PC-3 (cell line): ENCODE data around the gene SFXN2. TPM values are rescaled to one million over a fixed set of nuclear protein-coding genes. Genes with fewer than 3 reads are reported as not detected.

ENCODE experiments used
- ATAC-seq: fragments of 200-7000 bp; cut with Tn5 transposase; 2 replicates; pipeline ENCODE4 v1.9.1; 2020; ENCODE audit warnings: mild to moderate bottlenecking, moderate library complexity
- BruUV-seq: library from RNA; stranded (reverse); fragments of 400-500 nt; replicated peaks from 2 replicates; lab custom pipeline; 2021; lab: Mats Ljungman, UMichigan
- CTCF ChIA-PET: fragments of 300-600 bp; sonication (Branson Sonifier 250); formaldehyde crosslinking; loops from one replicate; lab custom pipeline; 2022; ENCODE audit warnings: antibody characterized with exemption; lab: Charles Lee
- POLR2A ChIA-PET: fragments of 300-600 bp; sonication (Branson Sonifier 250); formaldehyde crosslinking; loops from one replicate; lab custom pipeline; 2022; ENCODE audit warnings: antibody characterized with exemption; ENCODE audit not compliant: unreplicated experiment; lab: Charles Lee
- DNase-seq: peaks from one replicate; pipeline ENCODE4 v3.0.0-alpha.2; 2015
- H2AFZ ChIP-seq: fragments of 300-600 bp; sonication (generic); 2 replicates; pipeline ENCODE4 v1.6.0; 2016; ENCODE audit warnings: antibody characterized with exemption, low read length
- H3F3A ChIP-seq: fragments of 300-600 bp; sonication (generic); one replicate; pipeline ENCODE4 v1.6.0; 2017; ENCODE audit warnings: antibody characterized with exemption, low read length, control low read depth, mild to moderate bottlenecking; ENCODE audit not compliant: unreplicated experiment
- H3K27ac ChIP-seq: fragments of 300-600 bp; sonication (generic); 2 replicates; pipeline ENCODE4 v1.5.1; 2016; ENCODE audit warnings: mild to moderate bottlenecking, low read length
- H3K27me3 ChIP-seq: fragments of 300-600 bp; sonication (generic); 2 replicates; pipeline ENCODE4 v1.6.1; 2016; ENCODE audit warnings: low read length, mixed read lengths
- H3K36me3 ChIP-seq: fragments of 300-600 bp; sonication (generic); 2 replicates; pipeline ENCODE4 v1.6.1; 2016; ENCODE audit warnings: low read depth, mixed run types, low read length, mixed read lengths
- H3K4me1 ChIP-seq: fragments of 300-600 bp; sonication (generic); 2 replicates; pipeline ENCODE4 v1.5.1; 2016; ENCODE audit warnings: low read length; ENCODE audit not compliant: insufficient read depth
- H3K4me2 ChIP-seq: fragments of 300-600 bp; sonication (generic); 2 replicates; pipeline ENCODE4 v1.6.0; 2016; ENCODE audit warnings: low read length
- H3K4me3 ChIP-seq: fragments of 300-600 bp; sonication (generic); 2 replicates; pipeline ENCODE4 v1.5.1; 2016; ENCODE audit warnings: mild to moderate bottlenecking, low read length, mixed read lengths
- H3K79me2 ChIP-seq: fragments of 300-600 bp; sonication (generic); 2 replicates; pipeline ENCODE4 v1.6.1; 2017; ENCODE audit warnings: low read length, mixed read lengths
- H3K9ac ChIP-seq: fragments of 300-600 bp; sonication (generic); 2 replicates; pipeline ENCODE4 v1.6.0; 2016; ENCODE audit warnings: mild to moderate bottlenecking, low read length
- H3K9me2 ChIP-seq: fragments of 300-600 bp; sonication (generic); replicated peaks from 2 replicates; pipeline ENCODE4 v1.6.1; 2016; ENCODE audit warnings: mixed run types, low read length, mixed read lengths
- H3K9me3 ChIP-seq: fragments of 300-600 bp; sonication (generic); 2 replicates; pipeline ENCODE4 v1.6.1; 2016; ENCODE audit warnings: low read length, mixed read lengths
- H4K20me1 ChIP-seq: fragments of 300-600 bp; sonication (generic); 2 replicates; pipeline ENCODE4 v1.6.1; 2016; ENCODE audit warnings: low read length, mixed read lengths
- EZH2 ChIP-seq: fragments of 300-600 bp; sonication (generic); IDR thresholded peaks from one replicate; pipeline ENCODE4 v1.6.1; 2017; ENCODE audit warnings: antibody characterized with exemption, mild to moderate bottlenecking, low read length; ENCODE audit not compliant: unreplicated experiment
- EZH2phosphoT487 ChIP-seq: fragments of 300-600 bp; sonication (generic); IDR thresholded peaks from 2 replicates; pipeline ENCODE4 v1.6.1; 2018; ENCODE audit warnings: mild to moderate bottlenecking, antibody characterized with exemption, low read length, borderline replicate concordance
- intact Hi-C: fragments of 100-400 bp; cut with micrococcal nuclease; formaldehyde crosslinking; loops from 2 replicates; pipeline ENCODE4 v1.9.0; 2023
- total RNA-seq: library from RNA; depleted of rRNA; stranded (reverse); fragments of >200 nt; gene quantifications from 2 replicates; pipeline ENCODE4 v1.2.3, GENCODE V29; 2014
- TF ChIP-seq, protein P1 (sequence below): fragments of 300-600 bp; sonication (generic); conservative IDR thresholded peaks from 2 replicates; pipeline ENCODE4 v1.5.1; 2017; ENCODE audit warnings: antibody characterized with exemption, low read depth, mild to moderate bottlenecking, low read length

The SFXN2 gene
- total RNA-seq, 1 experiment from 2014 or later, result 10.3 TPM

DNA sequence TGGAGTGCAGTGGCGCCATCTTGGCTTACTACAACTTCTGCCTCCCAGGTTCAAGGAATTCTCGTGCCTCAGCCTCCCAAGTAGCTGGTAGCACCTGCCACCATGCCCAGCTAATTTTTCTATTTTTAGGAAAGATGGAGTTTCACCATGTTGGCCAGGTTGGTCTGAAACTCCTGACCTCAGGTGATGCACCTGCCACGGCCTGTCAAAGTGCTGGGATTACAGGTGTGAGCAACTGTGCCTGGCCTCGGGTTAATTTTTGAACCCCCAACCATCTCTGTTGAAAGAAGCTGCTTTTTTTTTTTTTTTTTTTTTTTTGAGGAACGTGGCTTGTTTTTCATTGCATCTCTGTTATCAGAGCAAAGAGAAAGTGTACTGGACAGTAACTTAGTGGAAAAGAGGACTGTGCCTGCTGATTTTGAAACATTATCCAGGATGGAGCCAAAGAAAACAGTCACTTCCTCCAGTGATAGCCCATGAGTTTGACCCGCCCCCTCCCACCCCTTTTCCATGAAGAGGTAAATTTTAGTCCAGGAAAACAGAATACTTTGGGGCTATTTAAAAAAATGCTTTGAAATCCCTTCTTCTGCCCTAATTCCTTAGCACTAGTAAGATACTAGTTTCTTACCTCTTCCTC, 67.6 kb downstream of the SFXN2 start:
- ChIA-PET POLR2A (no interaction called here), CTCF (no interaction called here)
- Histone ChIP-seq H3K9me3 (no peaks in the 10 kb centered on the region), H3K9ac (no peak overlapping the region), H3K4me1 (peaks cover 17% of the 10 kb centered on the region; the same call in 1 of the 2 replicates), H3K27me3 (no peaks in the 10 kb centered on the region), H3K27ac (no peak overlapping the region), H4K20me1 (no peaks in the 10 kb centered on the region), H2AFZ (no peak overlapping the region), H3K9me2 (no peaks in the 10 kb centered on the region), H3K4me2 (no peak overlapping the region), H3F3A (no peaks in the 10 kb centered on the region), H3K4me3 (no peak overlapping the region), H3K36me3 (no peaks in the 10 kb centered on the region), H3K79me2 (no peaks in the 10 kb centered on the region; the same call in 1 of the 2 replicates)
- BruUV-seq, result no TSS peak
- TF ChIP-seq, protein P1, sequence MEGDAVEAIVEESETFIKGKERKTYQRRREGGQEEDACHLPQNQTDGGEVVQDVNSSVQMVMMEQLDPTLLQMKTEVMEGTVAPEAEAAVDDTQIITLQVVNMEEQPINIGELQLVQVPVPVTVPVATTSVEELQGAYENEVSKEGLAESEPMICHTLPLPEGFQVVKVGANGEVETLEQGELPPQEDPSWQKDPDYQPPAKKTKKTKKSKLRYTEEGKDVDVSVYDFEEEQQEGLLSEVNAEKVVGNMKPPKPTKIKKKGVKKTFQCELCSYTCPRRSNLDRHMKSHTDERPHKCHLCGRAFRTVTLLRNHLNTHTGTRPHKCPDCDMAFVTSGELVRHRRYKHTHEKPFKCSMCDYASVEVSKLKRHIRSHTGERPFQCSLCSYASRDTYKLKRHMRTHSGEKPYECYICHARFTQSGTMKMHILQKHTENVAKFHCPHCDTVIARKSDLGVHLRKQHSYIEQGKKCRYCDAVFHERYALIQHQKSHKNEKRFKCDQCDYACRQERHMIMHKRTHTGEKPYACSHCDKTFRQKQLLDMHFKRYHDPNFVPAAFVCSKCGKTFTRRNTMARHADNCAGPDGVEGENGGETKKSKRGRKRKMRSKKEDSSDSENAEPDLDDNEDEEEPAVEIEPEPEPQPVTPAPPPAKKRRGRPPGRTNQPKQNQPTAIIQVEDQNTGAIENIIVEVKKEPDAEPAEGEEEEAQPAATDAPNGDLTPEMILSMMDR, result no peak
- no peak for TF ChIP-seq EZH2
- TF ChIP-seq EZH2phosphoT487, result no peak
- intact Hi-C loops, result no loop called here
- ATAC-seq, result no peak
- DNase-seq, result peak; percentile 13

DNA sequence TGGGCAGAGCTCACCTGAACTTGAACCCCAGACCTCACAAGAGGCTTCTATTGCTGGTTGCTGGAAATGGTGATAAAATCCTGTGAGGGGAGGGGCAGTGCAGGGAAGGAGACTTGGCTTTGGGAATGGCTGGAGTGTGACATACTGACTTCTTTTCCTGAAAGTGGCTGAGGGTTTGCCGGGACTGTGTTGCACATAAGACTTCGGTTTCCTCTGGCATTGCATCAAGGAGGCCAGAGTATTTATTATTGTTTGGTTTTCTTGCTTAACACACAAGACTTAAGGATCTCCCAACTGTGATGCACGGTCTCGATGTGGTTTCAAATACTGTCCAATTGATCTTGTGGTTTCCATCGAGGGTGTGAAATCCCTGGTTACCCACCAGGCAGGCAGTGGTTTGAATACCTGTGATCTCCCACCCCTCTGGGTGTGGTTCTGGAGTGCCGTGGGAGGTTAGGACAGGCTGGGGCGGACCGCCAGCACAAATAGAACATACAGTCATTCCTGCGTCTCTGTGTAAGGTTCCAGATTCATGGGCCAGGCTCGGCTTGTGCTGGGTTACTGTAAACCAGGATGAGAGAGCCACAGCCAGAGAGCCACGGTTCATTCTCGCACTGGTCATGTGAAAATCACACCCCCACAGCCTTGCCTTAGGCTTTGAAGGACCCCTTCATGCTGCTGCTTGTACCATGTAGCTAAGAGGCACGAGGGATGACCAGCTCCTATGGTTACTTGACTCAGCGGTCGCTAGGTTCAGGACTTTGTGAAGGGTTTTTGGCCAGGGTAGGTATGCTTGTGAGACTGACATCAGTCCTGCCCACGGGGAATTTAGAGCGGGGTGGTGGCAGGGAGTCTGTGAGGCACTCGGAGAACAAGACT, 68.5 kb downstream of the SFXN2 start:
- H3K79me2 ChIP-seq, result no peaks in the 10 kb centered on the region; the same call in 1 of the 2 replicates

More for the DNA sequence above, 68.5 kb downstream of the SFXN2 start:
- Histone ChIP-seq H3K4me1 (peaks cover 17% of the 10 kb centered on the region; the same call in 1 of the 2 replicates), H3K4me3 (no peak overlapping the region), H2AFZ (no peak overlapping the region), H3K9ac (no peak overlapping the region), H3F3A (no peaks in the 10 kb centered on the region), H3K36me3 (no peaks in the 10 kb centered on the region), H4K20me1 (no peaks in the 10 kb centered on the region), H3K9me3 (no peaks in the 10 kb centered on the region), H3K4me2 (peak overlapping the region; percentile 3; the same call in 1 of the 2 replicates), H3K27me3 (no peaks in the 10 kb centered on the region), H3K9me2 (no peaks in the 10 kb centered on the region), H3K27ac (no peak overlapping the region)
- ChIA-PET CTCF (interaction anchor here (0.5 kb wide), 1 partner anchor 36 kb away, joined by 4 read pairs; no protein-coding TSS in a partner anchor), POLR2A (no interaction called here)
- intact Hi-C loops, result no loop called here
- no peak for DNase-seq
- no TSS peak for BruUV-seq
- TF ChIP-seq, protein P1, result no peak
- TF ChIP-seq EZH2 (no peak), EZH2phosphoT487 (no peak)
- no peak for ATAC-seq
